Sigmoid colon (tissue), 4 donors: ENCODE data around the gene FAS.

ENCODE experiments used
- CTCF ChIP-seq, 4 experiments: fragments of 450-650 bp in 3 of 4; fragments of 200-600 bp in 1 of 4; IDR thresholded peaks; one replicate each; pipeline ENCODE4 v1.5.1; 2016 to 2019; ENCODE audit warnings: antibody characterized with exemption in 4 of 4, mild to moderate bottlenecking in 3 of 4, moderate library complexity in 2 of 4
- EP300 ChIP-seq, 4 donors: sonication (generic); formaldehyde crosslinking; IDR thresholded peaks; one replicate each; pipeline ENCODE4 v1.6.1; 2017; ENCODE audit warnings: antibody characterized with exemption in 4 of 4
- POLR2AphosphoS5 ChIP-seq, 4 donors: sonication (generic); formaldehyde crosslinking; IDR thresholded peaks; one replicate each; pipeline ENCODE4 v1.6.1; 2017; ENCODE audit warnings: antibody characterized with exemption in 4 of 4

- TF ChIP-seq CTCF (IDR thresholded peaks at IDR 0.05) (no peak), EP300 (IDR thresholded peaks at IDR 0.05) (no peak), POLR2AphosphoS5 (IDR thresholded peaks at IDR 0.05) (no peak)
These were observed 1.3 kb downstream of the FAS start for GRCh38 chr10:88991899-88992320.
